ENCODE data around the gene ARHGAP26.
"Not testable (repeated sequence)": the region's sequence is repeated elsewhere in the genome, so short reads cannot be mapped to it uniquely, and the experiment has no call there.

The ARHGAP26 gene

DNA sequence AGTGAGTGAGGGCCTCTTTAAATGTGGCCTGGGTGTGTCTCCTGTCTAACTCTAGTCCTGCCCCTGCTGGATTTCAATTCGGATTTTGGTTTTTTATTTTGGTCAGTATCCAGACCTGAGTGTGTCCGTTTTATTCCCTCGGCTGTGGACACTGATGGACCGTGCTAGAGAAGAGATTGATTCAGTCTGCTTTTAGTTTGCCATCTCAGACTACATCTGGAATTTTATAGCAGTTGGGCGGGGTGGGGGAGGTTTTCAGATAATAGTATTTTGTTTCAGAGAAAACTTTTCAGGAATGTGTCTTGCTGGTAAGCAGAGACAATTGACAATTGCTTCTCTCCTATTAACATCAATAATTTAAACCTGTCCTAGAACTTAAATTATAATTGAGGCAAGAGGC is 308.1 kb downstream of the ARHGAP26 start:
- Histone ChIP-seq H3K27me3 (ENCODE audit: control insufficient read depth, insufficient read depth, low read length) (no peaks in the 10 kb centered on the region), H3K4me1 (ENCODE audit: control insufficient read depth, insufficient read depth, low read length) (peaks cover 3% of the 10 kb centered on the region), H3K4me2 (ENCODE audit: low read length) (no peak overlapping the region), H3K9ac (ENCODE audit: low read depth, low read length) (no peak overlapping the region), H3K9me3 (replicated peaks; ENCODE audit: low read length) (no peaks in the 10 kb centered on the region), H3K36me3 (ENCODE audit: insufficient read depth, low read length) (no peaks in the 10 kb centered on the region), H3K4me3 (ENCODE audit: low read length) (no peak overlapping the region)

DNA sequence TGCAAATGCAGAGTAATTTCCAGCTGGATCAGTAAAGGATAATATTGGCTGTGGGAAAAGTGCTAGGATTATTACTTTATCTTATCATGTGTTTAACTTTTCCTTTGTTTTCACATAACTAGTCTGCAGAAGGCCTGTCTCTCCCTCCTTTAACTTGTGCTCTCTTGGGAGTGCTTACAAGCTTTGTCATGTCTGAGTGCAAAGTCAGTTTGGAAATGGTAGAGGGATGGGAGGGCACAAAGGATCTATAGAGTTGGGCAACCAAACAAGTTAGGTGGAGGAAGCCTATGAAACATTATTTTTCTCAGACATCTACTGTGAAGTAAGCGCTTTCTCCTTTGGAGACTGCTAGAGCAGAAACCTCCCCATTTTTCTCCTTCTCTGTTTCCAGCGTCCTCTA is 308.8 kb downstream of the ARHGAP26 start:
- H3K4me1 ChIP-seq (ENCODE audit: control insufficient read depth, insufficient read depth, low read length), result peaks cover 3% of the 10 kb centered on the region
- H3K4me3 ChIP-seq (ENCODE audit: low read length), result no peak overlapping the region
- H3K9me3 ChIP-seq (replicated peaks; ENCODE audit: low read length), result no peaks in the 10 kb centered on the region

GRCh38 chr5:143080407-143080806 is 310.2 kb downstream of the ARHGAP26 start:
- peaks cover 3% of the 10 kb centered on the region for H3K4me1 ChIP-seq (ENCODE audit: control insufficient read depth, insufficient read depth, low read length)
- no peaks in the 10 kb centered on the region for H3K27me3 ChIP-seq (ENCODE audit: control insufficient read depth, insufficient read depth, low read length)
- H3K4me3 ChIP-seq (ENCODE audit: low read length), result no peak overlapping the region
- no peak overlapping the region for H3K9ac ChIP-seq (ENCODE audit: low read depth, low read length)
- H3K9me3 ChIP-seq (replicated peaks; ENCODE audit: low read length), result no peaks in the 10 kb centered on the region
- no peak overlapping the region for H3K4me2 ChIP-seq (ENCODE audit: low read length)
- no peaks in the 10 kb centered on the region for H3K36me3 ChIP-seq (ENCODE audit: insufficient read depth, low read length)

More for the DNA sequence above, 308.8 kb downstream of the ARHGAP26 start:
- Histone ChIP-seq H3K9ac (ENCODE audit: low read depth, low read length) (no peak overlapping the region), H3K36me3 (ENCODE audit: insufficient read depth, low read length) (no peaks in the 10 kb centered on the region), H3K27me3 (ENCODE audit: control insufficient read depth, insufficient read depth, low read length) (no peaks in the 10 kb centered on the region), H3K4me2 (ENCODE audit: low read length) (no peak overlapping the region)

DNA sequence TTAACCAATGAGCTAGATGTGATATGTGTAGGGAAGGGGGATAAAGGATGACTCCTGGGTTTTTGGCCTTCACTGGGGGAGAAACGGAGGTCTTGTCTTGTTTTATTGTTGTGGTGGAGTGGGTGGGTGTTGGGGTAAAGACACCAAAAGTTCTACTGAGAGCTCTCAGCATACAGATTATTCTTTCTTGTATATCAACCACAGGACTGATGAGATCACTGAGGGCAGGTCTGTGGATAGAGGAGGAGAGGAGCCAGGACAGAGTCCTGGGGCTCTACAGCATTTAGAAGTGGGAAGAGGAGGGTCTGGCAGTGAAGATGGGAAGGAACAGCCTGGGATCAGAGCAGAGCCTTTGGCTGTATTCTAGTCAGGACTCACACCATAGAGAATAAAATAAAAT is 310.8 kb downstream of the ARHGAP26 start:
- no peaks in the 10 kb centered on the region for H3K27me3 ChIP-seq (ENCODE audit: control insufficient read depth, insufficient read depth, low read length)
- no peak overlapping the region for H3K4me3 ChIP-seq (ENCODE audit: low read length)
- H3K9ac ChIP-seq (ENCODE audit: low read depth, low read length), result no peak overlapping the region
- no peaks in the 10 kb centered on the region for H3K36me3 ChIP-seq (ENCODE audit: insufficient read depth, low read length)
- H3K4me2 ChIP-seq (ENCODE audit: low read length), result no peak overlapping the region
- no peaks in the 10 kb centered on the region for H3K9me3 ChIP-seq (replicated peaks; ENCODE audit: low read length)
- H3K4me1 ChIP-seq (ENCODE audit: control insufficient read depth, insufficient read depth, low read length), result peaks cover 3% of the 10 kb centered on the region

GRCh38 chr5:143083006-143083405 is 312.8 kb downstream of the ARHGAP26 start:
- Histone ChIP-seq H3K4me2 (ENCODE audit: low read length) (no peak overlapping the region), H3K27me3 (ENCODE audit: control insufficient read depth, insufficient read depth, low read length) (no peaks in the 10 kb centered on the region), H3K4me1 (ENCODE audit: control insufficient read depth, insufficient read depth, low read length) (peaks cover 13% of the 10 kb centered on the region), H3K4me3 (ENCODE audit: low read length) (no peak overlapping the region), H3K36me3 (ENCODE audit: insufficient read depth, low read length) (no peaks in the 10 kb centered on the region), H3K9me3 (replicated peaks; ENCODE audit: low read length) (no peaks in the 10 kb centered on the region), H3K9ac (ENCODE audit: low read depth, low read length) (no peak overlapping the region)

GRCh38 chr5:143084407-143084806 is 314.2 kb downstream of the ARHGAP26 start:
- Histone ChIP-seq H3K4me3 (ENCODE audit: low read length) (no peak overlapping the region), H3K36me3 (ENCODE audit: insufficient read depth, low read length) (no peaks in the 10 kb centered on the region), H3K4me1 (ENCODE audit: control insufficient read depth, insufficient read depth, low read length) (peaks cover 10% of the 10 kb centered on the region), H3K4me2 (ENCODE audit: low read length) (no peak overlapping the region), H3K9me3 (replicated peaks; ENCODE audit: low read length) (no peaks in the 10 kb centered on the region), H3K9ac (ENCODE audit: low read depth, low read length) (no peak overlapping the region), H3K27me3 (ENCODE audit: control insufficient read depth, insufficient read depth, low read length) (no peaks in the 10 kb centered on the region)

GRCh38 chr5:143085319-143085917 is 315.2 kb downstream of the ARHGAP26 start:
- no peaks in the 10 kb centered on the region for H3K9me3 ChIP-seq (replicated peaks; ENCODE audit: low read length)
- no peak overlapping the region for H3K4me2 ChIP-seq (ENCODE audit: low read length)
- no peaks in the 10 kb centered on the region for H3K27me3 ChIP-seq (ENCODE audit: control insufficient read depth, insufficient read depth, low read length)
- H3K36me3 ChIP-seq (ENCODE audit: insufficient read depth, low read length), result no peaks in the 10 kb centered on the region
- peaks cover 10% of the 10 kb centered on the region for H3K4me1 ChIP-seq (ENCODE audit: control insufficient read depth, insufficient read depth, low read length)
- H3K4me3 ChIP-seq (ENCODE audit: low read length), result no peak overlapping the region
- H3K9ac ChIP-seq (ENCODE audit: low read depth, low read length), result no peak overlapping the region

- Histone ChIP-seq H3K9me3 (replicated peaks; ENCODE audit: low read length) (no peaks in the 10 kb centered on the region), H3K4me3 (ENCODE audit: low read length) (no peak overlapping the region), H3K36me3 (ENCODE audit: insufficient read depth, low read length) (no peaks in the 10 kb centered on the region), H3K27me3 (ENCODE audit: control insufficient read depth, insufficient read depth, low read length) (no peaks in the 10 kb centered on the region), H3K4me1 (ENCODE audit: control insufficient read depth, insufficient read depth, low read length) (peaks cover 10% of the 10 kb centered on the region), H3K9ac (ENCODE audit: low read depth, low read length) (no peak overlapping the region), H3K4me2 (ENCODE audit: low read length) (no peak overlapping the region)
Measured at GRCh38 chr5:143086546-143086907, 316.4 kb downstream of the ARHGAP26 start.

DNA sequence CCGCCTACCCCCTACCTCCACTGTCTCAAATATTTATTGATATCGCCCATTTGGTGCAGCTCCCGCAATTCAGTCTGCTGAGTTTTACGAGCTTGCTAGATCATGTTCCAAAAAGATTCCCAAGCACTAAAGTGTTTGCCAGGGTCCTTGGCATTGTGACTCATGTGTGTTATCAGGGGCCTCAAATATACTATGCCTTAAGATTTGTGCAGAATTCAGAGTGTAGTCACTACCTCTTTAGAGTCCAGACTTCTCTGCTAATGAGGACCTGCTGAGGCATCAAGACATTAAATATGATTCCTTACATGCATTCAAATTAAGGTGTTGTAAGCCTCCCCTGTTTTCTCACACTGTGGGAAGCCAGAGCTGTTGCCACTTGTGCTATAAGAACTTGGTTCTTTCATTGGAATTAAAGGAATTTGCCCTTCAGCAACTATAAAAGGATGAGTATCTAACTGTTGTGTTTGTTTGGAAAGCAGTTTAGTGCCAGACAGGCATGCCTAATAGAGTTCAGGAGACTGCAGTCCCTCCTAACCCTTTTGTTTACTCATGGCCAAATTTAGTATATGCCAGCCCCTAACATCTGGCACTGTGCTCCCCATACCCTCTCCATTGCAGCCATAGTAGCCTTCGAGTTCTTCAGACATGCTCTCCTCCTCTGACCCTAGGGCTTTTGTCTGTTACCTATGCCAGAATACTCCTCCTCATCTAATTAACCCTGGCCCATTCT is 316.9 kb downstream of the ARHGAP26 start:
- no peak overlapping the region for H3K4me3 ChIP-seq (ENCODE audit: low read length)
- H3K9ac ChIP-seq (ENCODE audit: low read depth, low read length), result no peak overlapping the region
- H3K27me3 ChIP-seq (ENCODE audit: control insufficient read depth, insufficient read depth, low read length), result no peaks in the 10 kb centered on the region
- H3K36me3 ChIP-seq (ENCODE audit: insufficient read depth, low read length), result no peaks in the 10 kb centered on the region
- H3K9me3 ChIP-seq (replicated peaks; ENCODE audit: low read length), result no peaks in the 10 kb centered on the region
- H3K4me1 ChIP-seq (ENCODE audit: control insufficient read depth, insufficient read depth, low read length), result peaks cover 10% of the 10 kb centered on the region
- no peak overlapping the region for H3K4me2 ChIP-seq (ENCODE audit: low read length)

- not testable (repeated sequence) for H3K36me3 ChIP-seq (ENCODE audit: insufficient read depth, low read length); H3K4me2 ChIP-seq (ENCODE audit: low read length); H3K27me3 ChIP-seq (ENCODE audit: control insufficient read depth, insufficient read depth, low read length); H3K9me3 ChIP-seq (replicated peaks; ENCODE audit: low read length); H3K9ac ChIP-seq (ENCODE audit: low read depth, low read length); H3K4me3 ChIP-seq (ENCODE audit: low read length)
- peaks cover 10% of the 10 kb centered on the region for H3K4me1 ChIP-seq (ENCODE audit: control insufficient read depth, insufficient read depth, low read length)
Measured at GRCh38 chr5:143088702-143089101, 318.5 kb downstream of the ARHGAP26 start.

DNA sequence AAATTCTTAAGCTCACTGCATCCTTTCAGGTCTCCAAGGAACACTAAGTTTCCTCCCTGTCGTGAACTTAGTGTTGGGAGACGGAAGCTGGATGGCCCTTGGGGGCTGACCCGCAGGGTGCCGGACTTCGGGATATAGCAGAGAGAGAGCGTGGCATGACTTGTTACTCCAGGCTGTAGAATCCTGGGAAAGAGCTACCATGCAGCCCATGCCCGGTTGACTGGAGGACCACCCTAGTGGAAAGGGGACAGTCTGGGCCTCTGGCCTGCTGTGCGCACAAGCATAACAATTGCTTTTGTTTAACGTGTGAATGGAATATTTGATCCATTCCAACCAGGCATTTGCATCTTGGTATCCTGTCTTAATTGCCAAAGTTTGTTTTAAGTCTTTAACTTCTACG is 319.9 kb downstream of the ARHGAP26 start:
- H3K4me3 ChIP-seq (ENCODE audit: low read length); H3K36me3 ChIP-seq (ENCODE audit: insufficient read depth, low read length); H3K4me2 ChIP-seq (ENCODE audit: low read length); H3K9ac ChIP-seq (ENCODE audit: low read depth, low read length); H3K9me3 ChIP-seq (replicated peaks; ENCODE audit: low read length); H3K27me3 ChIP-seq (ENCODE audit: control insufficient read depth, insufficient read depth, low read length): not testable (repeated sequence)
- peaks cover 10% of the 10 kb centered on the region for H3K4me1 ChIP-seq (ENCODE audit: control insufficient read depth, insufficient read depth, low read length)
